Adrenal gland (tissue), 12 donors: Measurements from ENCODE around the gene CCL8. TPM values are rescaled to one million over a fixed set of nuclear protein-coding genes. Genes with fewer than 3 reads are reported as not detected.
A peak's percentile ranks its signal among the peaks of the same experiment; 100 is the strongest.

Source experiments
- DNase-seq, 7 donors: peaks; one replicate each; pipeline ENCODE4 v3.0.0-alpha.2; 2019 to 2020
- H3K27ac ChIP-seq, 5 donors: fragments of 200-600 bp; sonication (generic) in 4 of 5; 1 replicate in 3 of 5; 2 replicates in 2 of 5; pipeline versions ENCODE4 v1.5.1 to v1.8.0; 2016 to 2020; ENCODE audit warnings: mild to moderate bottlenecking in 1 of 5
- H3K27me3 ChIP-seq: fragments of 200-600 bp; 2 replicates; pipeline ENCODE4 v1.8.0; 2021
- H3K36me3 ChIP-seq, 2 donors: fragments of 200-600 bp; replicated peaks in 1 of 2; 1 replicate in 1 of 2; 2 replicates in 1 of 2; pipeline versions ENCODE4 v1.5.1 to v1.8.0; 2018 to 2022
- H3K4me1 ChIP-seq, 2 donors: fragments of 200-600 bp; replicated peaks in 1 of 2; 1 replicate in 1 of 2; 2 replicates in 1 of 2; pipeline versions ENCODE4 v1.5.1 to v1.8.0; 2018 to 2021
- H3K4me3 ChIP-seq, 4 donors: fragments of 200-600 bp; sonication (generic) in 3 of 4; one replicate each; pipeline ENCODE4 v1.5.1; 2016 to 2018
- H3K9me3 ChIP-seq, 3 donors: fragments of 200-600 bp; sonication (generic) in 1 of 3; replicated peaks in 1 of 3; 1 replicate in 2 of 3; 2 replicates in 1 of 3; pipeline versions ENCODE4 v1.5.1 to v1.8.0; 2016 to 2021
- POLR2A ChIP-seq, 2 donors: fragments of 450-650 bp; IDR thresholded peaks; one replicate each; pipeline ENCODE4 v1.6.1; 2017; ENCODE audit warnings: antibody characterized with exemption in 2 of 2, mild to moderate bottlenecking in 2 of 2, moderate library complexity in 1 of 2
- WGBS, 4 donors: extraction: QIAGEN DNeasy Blood & Tissue Kit in 2 of 4; methylation state at CpG; one replicate each; pipeline versions ENCODE4 v1.1.5 to v1.1.7; 2013 to 2017; 5-methylcytosine and 5-hydroxymethylcytosine counted together
- intact Hi-C, 2 donors: fragments of 100-400 bp; cut with DNase I; formaldehyde crosslinking; loops; one replicate each; pipeline versions ENCODE4 v1.14.1 to v1.15.0; 2022 to 2023
- polyA plus RNA-seq, 3 donors: library from polyadenylated mRNA; stranded (reverse); fragments of 200-250 nt in 2 of 3; fragments of 350-450 nt in 1 of 3; fragmentation: Illumina TruSeq in 1 of 3; extraction: RNeasy Lipid Tissue Mini Kit (QIAGEN cat#74804) in 1 of 3; gene quantifications; one replicate each; pipeline ENCODE4 v1.2.3, GENCODE V29; 2013 to 2014
- total RNA-seq, 9 donors: library from RNA; depleted of rRNA in 4 of 9; stranded (reverse); fragments of >200 nt in 4 of 9; fragments of 120-200 nt in 1 of 9; fragmentation: NEBNext Ultra II Directional in 1 of 9; extraction: Animal tissue kit (Norgen Biotek cat#: 25700) in 1 of 9; gene quantifications; one replicate each; pipeline versions ENCODE4 v1.1.0 to v1.2.4, GENCODE V29; 2013 to 2023
- TF ChIP-seq, protein P1 (sequence below), 6 experiments: fragments of 450-650 bp in 4 of 6; fragments of 200-600 bp in 2 of 6; sonication (generic) in 1 of 6; IDR thresholded peaks; 1 replicate in 5 of 6; 2 replicates in 1 of 6; pipeline versions ENCODE4 v1.5.1 to v1.8.0; 2016 to 2021; ENCODE audit warnings: antibody characterized with exemption in 6 of 6, mild to moderate bottlenecking in 2 of 6, moderate library complexity in 1 of 6
- donor health status: healthy with polysubstance abuse.
- donor health status: Bipolar disorder and iron deficiency.
- donor health status: DM: yes; HTN: yes; CAD: no.
- donor health status: DM: no; HTN: no; CAD: no.
- donor health status: DM: no; HTN: no; CAD: no.
- donor health status: DM: yes; HTN: yes; CAD: no.

Gene CCL8
- total and polyA plus RNA-seq, 12 donors, result 0.17 to 5.4 (median 1.1) TPM; not detected in 2

DNA sequence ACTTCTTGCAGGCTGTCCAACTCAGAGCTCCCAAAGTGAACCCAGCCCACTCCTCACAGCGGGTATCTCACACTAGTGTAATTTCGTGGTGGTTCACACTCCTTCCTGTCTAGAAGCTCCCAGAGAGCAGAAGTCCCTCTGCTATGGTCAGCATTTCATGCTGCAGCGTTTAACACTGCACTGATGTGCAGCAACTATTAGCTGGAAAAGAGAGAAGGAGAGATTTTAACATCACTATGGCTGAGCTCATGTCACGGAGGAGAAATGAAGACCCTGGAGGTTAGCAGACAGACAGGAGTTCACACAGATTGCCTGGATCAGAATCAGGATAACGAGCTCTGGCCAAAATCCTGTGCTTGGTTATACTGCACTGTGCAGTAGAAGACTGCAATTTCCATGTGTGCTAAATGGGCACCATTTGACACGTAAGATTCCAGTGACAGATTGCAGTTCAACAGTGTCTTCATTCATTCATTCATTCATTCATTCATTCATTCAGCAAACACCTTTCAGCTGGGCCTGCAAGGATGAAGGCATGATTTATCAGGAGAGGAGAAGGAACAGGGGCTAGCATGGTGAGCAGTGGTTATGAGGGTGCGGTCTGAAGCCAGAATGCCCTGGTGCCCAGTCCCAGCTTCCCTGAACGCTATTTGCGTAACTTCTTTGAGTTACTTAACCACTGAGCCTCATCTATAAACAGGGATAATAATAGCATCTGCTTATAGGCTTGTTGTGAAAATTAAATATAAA lies 49.1 kb downstream of the CCL8 start:
- intact Hi-C loops, result no loop called here
- no peak for DNase-seq
- Histone ChIP-seq H3K9me3 (no peaks in the 10 kb centered on the region), H3K4me1 (no peaks in the 10 kb centered on the region), H3K27ac (no peak overlapping the region), H3K27me3 (no peaks in the 10 kb centered on the region), H3K36me3 (no peaks in the 10 kb centered on the region), H3K4me3 (no peak overlapping the region)
- no peak for TF ChIP-seq POLR2A (IDR thresholded peaks at IDR 0.05)
- TF ChIP-seq, protein P1, sequence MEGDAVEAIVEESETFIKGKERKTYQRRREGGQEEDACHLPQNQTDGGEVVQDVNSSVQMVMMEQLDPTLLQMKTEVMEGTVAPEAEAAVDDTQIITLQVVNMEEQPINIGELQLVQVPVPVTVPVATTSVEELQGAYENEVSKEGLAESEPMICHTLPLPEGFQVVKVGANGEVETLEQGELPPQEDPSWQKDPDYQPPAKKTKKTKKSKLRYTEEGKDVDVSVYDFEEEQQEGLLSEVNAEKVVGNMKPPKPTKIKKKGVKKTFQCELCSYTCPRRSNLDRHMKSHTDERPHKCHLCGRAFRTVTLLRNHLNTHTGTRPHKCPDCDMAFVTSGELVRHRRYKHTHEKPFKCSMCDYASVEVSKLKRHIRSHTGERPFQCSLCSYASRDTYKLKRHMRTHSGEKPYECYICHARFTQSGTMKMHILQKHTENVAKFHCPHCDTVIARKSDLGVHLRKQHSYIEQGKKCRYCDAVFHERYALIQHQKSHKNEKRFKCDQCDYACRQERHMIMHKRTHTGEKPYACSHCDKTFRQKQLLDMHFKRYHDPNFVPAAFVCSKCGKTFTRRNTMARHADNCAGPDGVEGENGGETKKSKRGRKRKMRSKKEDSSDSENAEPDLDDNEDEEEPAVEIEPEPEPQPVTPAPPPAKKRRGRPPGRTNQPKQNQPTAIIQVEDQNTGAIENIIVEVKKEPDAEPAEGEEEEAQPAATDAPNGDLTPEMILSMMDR (IDR thresholded peaks at IDR 0.05), result no peak
- 67 to 71% (median 69%) methylated on average over 9 of the region's 9 CpGs for WGBS, 4 donors

DNA sequence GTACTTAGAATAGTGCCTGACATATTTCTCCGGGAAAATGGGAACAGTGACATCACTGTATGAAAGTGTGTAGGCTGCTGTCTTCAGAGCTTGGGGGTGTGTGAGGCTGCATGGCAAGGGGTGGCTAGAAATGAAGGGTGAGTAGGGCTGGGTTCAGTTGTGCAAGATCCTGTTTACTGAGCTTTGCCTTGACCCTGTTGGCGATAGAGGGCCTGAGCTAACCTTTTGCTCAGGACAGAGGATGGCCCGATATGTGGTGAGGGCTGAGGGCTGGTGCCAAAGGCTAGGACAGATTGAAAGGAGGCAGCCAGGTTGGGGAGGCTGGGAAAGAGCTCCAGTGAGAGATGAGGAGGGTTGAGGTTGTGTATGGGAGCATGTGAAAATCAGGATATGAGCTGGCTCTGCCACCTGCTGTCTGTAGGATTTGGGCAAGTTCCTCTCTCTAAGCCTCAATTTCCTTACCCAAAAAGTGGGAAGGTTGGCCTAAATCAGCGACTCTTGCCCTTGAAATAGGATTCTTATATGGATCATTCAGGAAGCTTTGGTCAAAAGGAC lies 49.8 kb downstream of the CCL8 start:
- H3K4me3 ChIP-seq, result no peak overlapping the region
- DNase-seq, result peak in 1 of 7 donors; percentile 17
- intact Hi-C loops, result no loop called here

DNA sequence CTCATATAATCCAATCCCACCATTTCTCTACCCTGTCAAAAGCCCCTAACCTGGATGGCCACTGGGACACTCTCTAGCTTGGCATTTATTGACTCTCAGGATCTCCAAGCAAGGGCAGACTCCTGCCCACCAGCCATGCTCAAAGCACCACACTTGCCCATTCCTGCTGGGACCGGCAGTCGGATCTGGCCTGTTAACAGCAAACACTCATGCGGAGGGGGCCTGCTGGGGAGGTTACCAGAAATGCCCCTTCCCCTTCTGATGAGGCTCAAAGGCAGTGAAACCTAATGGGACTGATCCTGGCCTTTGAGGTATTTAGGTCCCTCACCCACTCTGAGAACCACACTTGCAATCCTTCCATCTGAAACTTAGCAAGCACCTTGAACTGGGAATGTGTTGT lies 50.3 kb downstream of the CCL8 start:
- TF ChIP-seq, protein P1 (IDR thresholded peaks at IDR 0.05), result no peak
- no peak for TF ChIP-seq POLR2A (IDR thresholded peaks at IDR 0.05)
- no peaks in the 10 kb centered on the region for H3K4me1 ChIP-seq
- H3K4me3 ChIP-seq, result no peak overlapping the region
- no peaks in the 10 kb centered on the region for H3K9me3 ChIP-seq
- H3K27ac ChIP-seq, result no peak overlapping the region
- intact Hi-C loops, result no loop called here
- no peak for DNase-seq
- H3K36me3 ChIP-seq, result no peaks in the 10 kb centered on the region
- H3K27me3 ChIP-seq, result no peaks in the 10 kb centered on the region
- 90 to 96% (median 94%) methylated on average over 3 of the region's 3 CpGs for WGBS, 4 donors

More for the DNA sequence above, 49.8 kb downstream of the CCL8 start:
- H3K27me3 ChIP-seq, result no peaks in the 10 kb centered on the region
- 33 to 44% (median 34%) methylated on average over 4 of the region's 4 CpGs for WGBS, 4 donors
- no peaks in the 10 kb centered on the region for H3K36me3 ChIP-seq
- no peaks in the 10 kb centered on the region for H3K4me1 ChIP-seq
- no peak overlapping the region for H3K27ac ChIP-seq
- no peaks in the 10 kb centered on the region for H3K9me3 ChIP-seq
- TF ChIP-seq, protein P1 (IDR thresholded peaks at IDR 0.05), result no peak
- no peak for TF ChIP-seq POLR2A (IDR thresholded peaks at IDR 0.05)

DNA sequence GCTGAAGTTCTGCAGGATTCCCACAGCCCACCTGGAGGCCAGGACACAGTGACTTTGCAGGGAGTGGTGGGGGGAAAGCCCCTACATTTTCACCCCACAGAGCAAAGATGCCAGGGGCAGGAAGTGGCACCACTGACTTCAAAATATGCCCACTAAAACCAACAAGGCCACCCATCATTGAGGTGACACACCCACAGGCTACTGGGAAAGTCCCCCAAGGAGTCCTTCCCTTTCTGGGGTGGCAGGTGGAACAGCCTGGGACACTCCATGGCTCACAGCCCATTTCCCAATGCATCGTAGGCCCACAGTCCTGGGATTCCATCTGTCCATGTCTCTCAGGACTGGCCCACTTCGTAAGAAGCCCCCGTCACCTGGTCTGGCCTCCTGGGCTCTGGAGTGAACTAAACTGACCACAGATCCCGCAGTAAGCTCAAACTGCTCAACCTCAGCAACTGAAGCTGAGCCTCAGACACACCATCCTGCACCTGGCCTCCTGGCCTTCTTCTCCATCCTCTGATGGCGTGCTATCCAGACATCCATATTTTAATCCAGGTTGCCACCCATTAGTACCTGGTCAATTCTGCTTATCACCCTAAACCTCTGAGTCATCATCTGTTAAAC lies 51.3 kb downstream of the CCL8 start:
- WGBS, 4 donors, result 90 to 100% (median 93%) methylated on average over 5 of the region's 5 CpGs
- H3K27ac ChIP-seq, result no peak overlapping the region
- no peaks in the 10 kb centered on the region for H3K9me3 ChIP-seq
- no peak for DNase-seq
- no peaks in the 10 kb centered on the region for H3K36me3 ChIP-seq
- no peak overlapping the region for H3K4me3 ChIP-seq
- TF ChIP-seq POLR2A (IDR thresholded peaks at IDR 0.05), result no peak
- TF ChIP-seq, protein P1 (IDR thresholded peaks at IDR 0.05), result no peak
- no peaks in the 10 kb centered on the region for H3K27me3 ChIP-seq
- H3K4me1 ChIP-seq, result no peaks in the 10 kb centered on the region
- intact Hi-C loops, result no loop called here
